ENCODE measurements around the gene TP53TG5.

DNA sequence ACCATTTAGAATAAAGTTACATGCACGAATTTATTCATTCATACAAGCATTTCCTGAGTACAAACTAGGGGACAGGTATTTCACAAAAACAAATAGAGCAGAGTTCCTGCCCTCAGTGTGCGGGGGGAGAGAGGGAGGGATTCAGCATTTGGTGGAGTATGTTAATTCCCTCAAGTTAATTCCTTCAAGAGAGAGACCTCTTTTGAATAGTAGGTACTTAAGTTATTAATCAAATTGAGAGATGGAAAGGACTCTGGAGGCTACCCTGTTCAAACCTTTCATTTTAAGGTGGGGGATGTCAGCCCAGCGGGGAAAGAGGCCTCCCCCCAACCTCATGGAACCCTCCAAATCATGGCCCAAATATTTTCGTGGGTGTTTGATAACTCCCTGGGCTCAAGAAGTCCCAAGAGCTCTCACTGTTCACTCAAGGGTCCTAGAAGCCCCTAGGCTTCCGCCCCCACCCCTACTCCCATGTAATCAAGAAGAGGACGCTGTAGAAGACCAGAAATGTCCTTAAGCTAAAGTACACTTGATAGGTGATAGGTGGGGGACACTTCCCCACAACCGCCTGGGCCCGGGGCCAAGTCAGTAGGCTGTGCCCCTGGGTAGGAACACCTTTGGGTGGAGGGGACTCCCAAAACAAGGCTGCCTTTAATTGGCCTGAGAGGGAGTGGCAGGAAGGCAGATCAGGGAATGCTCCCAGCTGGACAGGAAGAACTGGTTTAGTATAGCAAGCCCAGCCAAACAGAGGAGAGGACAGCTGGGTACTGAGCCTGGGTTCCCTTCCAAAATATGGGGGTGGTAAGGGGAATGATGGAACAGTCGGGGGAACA is 32.8 kb downstream of the TP53TG5 start:
- TF ChIP-seq, protein P1, sequence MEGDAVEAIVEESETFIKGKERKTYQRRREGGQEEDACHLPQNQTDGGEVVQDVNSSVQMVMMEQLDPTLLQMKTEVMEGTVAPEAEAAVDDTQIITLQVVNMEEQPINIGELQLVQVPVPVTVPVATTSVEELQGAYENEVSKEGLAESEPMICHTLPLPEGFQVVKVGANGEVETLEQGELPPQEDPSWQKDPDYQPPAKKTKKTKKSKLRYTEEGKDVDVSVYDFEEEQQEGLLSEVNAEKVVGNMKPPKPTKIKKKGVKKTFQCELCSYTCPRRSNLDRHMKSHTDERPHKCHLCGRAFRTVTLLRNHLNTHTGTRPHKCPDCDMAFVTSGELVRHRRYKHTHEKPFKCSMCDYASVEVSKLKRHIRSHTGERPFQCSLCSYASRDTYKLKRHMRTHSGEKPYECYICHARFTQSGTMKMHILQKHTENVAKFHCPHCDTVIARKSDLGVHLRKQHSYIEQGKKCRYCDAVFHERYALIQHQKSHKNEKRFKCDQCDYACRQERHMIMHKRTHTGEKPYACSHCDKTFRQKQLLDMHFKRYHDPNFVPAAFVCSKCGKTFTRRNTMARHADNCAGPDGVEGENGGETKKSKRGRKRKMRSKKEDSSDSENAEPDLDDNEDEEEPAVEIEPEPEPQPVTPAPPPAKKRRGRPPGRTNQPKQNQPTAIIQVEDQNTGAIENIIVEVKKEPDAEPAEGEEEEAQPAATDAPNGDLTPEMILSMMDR (IDR thresholded peaks at IDR 0.05), result no peak
- TF ChIP-seq POLR2A (IDR thresholded peaks at IDR 0.05), result no peak

Measured in Peyer's patch (tissue), 4 donors.